Tibial artery (tissue), 4 donors: ENCODE measurements around the gene ARHGAP28.
"Not testable (repeated sequence)": the region's sequence is repeated elsewhere in the genome, so short reads cannot be mapped to it uniquely, and the experiment has no call there.

Experiments
- DNase-seq, 2 donors: peaks; one replicate each; pipeline ENCODE4 v3.0.0-alpha.2; 2019
- H3K27ac ChIP-seq, 2 donors: fragments of 200-600 bp; sonication (generic) in 1 of 2; 1 replicate in 1 of 2; 2 replicates in 1 of 2; pipeline ENCODE4 v1.5.1; 2018 to 2019; ENCODE audit warnings: mild to moderate bottlenecking in 1 of 2
- H3K27me3 ChIP-seq, 2 donors: fragments of 200-600 bp; sonication (generic) in 1 of 2; one replicate each; pipeline versions ENCODE4 v1.5.1 to v1.6.0; 2016 to 2019
- H3K36me3 ChIP-seq, 3 donors: fragments of 200-600 bp; sonication (generic) in 2 of 3; one replicate each; pipeline ENCODE4 v1.5.1; 2016 to 2019; ENCODE audit warnings: mild to moderate bottlenecking in 2 of 3
- H3K4me1 ChIP-seq, 4 donors: fragments of 200-600 bp; sonication (generic) in 2 of 4; 1 replicate in 3 of 4; 2 replicates in 1 of 4; pipeline ENCODE4 v1.5.1; 2016 to 2019
- H3K4me3 ChIP-seq, 2 donors: fragments of 200-600 bp; sonication (generic) in 1 of 2; 1 replicate in 1 of 2; 2 replicates in 1 of 2; pipeline ENCODE4 v1.5.1; 2018 to 2019; ENCODE audit warnings: mild to moderate bottlenecking in 2 of 2
- H3K9me3 ChIP-seq, 3 donors: fragments of 200-600 bp; sonication (generic) in 1 of 3; one replicate each; pipeline ENCODE4 v1.5.1; 2016 to 2019
- intact Hi-C: fragments of 100-400 bp; cut with DNase I; formaldehyde crosslinking; loops from one replicate; pipeline ENCODE4 v1.15.0; 2023; ENCODE audit warnings: low total_unique reads
- TF ChIP-seq, protein P1 (sequence below), 2 experiments: fragments of 200-600 bp in 1 of 2; fragments of 450-650 bp in 1 of 2; IDR thresholded peaks; one replicate each; pipeline ENCODE4 v1.5.1; 2017 to 2019; ENCODE audit warnings: antibody characterized with exemption in 2 of 2, mild to moderate bottlenecking in 1 of 2, moderate library complexity in 1 of 2

Gene ARHGAP28

DNA sequence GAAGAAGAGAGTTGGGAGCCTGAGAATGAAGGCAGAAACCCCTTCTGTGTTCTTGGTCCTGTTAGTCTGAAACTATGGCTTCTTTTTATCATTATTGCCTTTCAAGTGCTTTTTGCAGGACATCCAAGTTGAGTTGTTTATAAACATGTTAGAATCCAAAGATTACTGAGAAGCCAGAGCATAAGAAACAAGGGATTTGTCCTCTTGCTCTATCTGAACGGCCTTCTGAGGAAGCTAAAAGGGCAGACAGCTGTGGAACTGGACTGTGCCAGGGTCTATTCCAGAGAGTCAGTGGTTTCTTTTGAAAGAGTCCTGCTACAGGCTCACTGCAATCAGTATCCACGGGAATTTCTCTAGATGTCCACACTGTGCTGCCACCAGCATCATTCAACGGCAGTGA, 86.6 kb downstream of the ARHGAP28 start:
- Histone ChIP-seq H3K4me1 (no peaks in the 10 kb centered on the region), H3K9me3 (peaks cover 0 to 7% (median 0%) of the 10 kb centered on the region in 3 donors), H3K4me3 (no peak overlapping the region), H3K27me3 (no peaks in the 10 kb centered on the region), H3K27ac (no peak overlapping the region), H3K36me3 (no peaks in the 10 kb centered on the region)
- TF ChIP-seq, protein P1, sequence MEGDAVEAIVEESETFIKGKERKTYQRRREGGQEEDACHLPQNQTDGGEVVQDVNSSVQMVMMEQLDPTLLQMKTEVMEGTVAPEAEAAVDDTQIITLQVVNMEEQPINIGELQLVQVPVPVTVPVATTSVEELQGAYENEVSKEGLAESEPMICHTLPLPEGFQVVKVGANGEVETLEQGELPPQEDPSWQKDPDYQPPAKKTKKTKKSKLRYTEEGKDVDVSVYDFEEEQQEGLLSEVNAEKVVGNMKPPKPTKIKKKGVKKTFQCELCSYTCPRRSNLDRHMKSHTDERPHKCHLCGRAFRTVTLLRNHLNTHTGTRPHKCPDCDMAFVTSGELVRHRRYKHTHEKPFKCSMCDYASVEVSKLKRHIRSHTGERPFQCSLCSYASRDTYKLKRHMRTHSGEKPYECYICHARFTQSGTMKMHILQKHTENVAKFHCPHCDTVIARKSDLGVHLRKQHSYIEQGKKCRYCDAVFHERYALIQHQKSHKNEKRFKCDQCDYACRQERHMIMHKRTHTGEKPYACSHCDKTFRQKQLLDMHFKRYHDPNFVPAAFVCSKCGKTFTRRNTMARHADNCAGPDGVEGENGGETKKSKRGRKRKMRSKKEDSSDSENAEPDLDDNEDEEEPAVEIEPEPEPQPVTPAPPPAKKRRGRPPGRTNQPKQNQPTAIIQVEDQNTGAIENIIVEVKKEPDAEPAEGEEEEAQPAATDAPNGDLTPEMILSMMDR (IDR thresholded peaks at IDR 0.05), result no peak
- intact Hi-C loops, result no loop called here
- no peak for DNase-seq

DNA sequence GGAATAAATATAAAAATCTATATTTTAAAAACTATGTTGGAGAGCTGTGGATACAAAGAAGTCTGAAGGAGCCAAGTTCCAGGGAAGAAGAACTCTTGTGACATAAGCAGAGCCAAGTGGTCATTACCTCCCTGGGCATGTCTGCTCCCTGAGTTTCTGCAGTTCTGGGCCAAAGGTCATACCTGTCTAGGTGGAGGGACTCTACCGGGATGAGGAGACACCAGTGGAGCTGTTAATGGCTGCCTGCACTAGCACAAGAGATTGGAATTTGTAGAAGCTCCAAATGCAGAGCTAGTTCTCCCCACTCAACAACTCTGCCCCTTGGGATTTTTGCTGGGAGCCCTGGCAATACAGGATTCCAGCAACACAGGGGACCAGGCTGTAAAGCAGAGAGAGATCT, 89.8 kb downstream of the ARHGAP28 start:
- Histone ChIP-seq H3K27ac (no peak overlapping the region), H3K27me3 (no peaks in the 10 kb centered on the region), H3K36me3 (no peaks in the 10 kb centered on the region), H3K4me3 (no peak overlapping the region), H3K4me1 (no peaks in the 10 kb centered on the region), H3K9me3 (peaks cover 0 to 4% (median 0%) of the 10 kb centered on the region in 3 donors)
- TF ChIP-seq, protein P1 (IDR thresholded peaks at IDR 0.05), result no peak
- intact Hi-C loops, result no loop called here
- DNase-seq, result no peak

DNA sequence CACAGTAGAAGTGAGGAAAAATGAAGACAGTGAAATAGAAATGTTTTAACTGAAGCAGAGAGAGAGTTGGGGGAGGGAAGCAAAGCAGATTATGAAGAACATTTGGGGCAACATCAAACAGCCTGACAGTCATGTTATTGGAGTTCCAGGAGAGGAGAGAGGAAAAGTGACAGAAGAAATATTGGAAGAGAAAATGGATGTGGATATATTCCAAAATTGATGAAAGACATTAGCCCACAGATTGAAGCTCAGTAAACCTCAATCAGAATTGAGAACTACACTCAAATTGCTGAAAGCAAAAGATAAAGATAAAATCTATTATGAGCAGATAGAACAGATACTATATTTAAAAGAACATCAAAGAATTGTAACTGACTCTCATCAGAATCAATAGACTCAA, 90.8 kb downstream of the ARHGAP28 start:
- intact Hi-C loops, result no loop called here
- no peak for DNase-seq
- H3K27ac ChIP-seq, result no peak overlapping the region

DNA sequence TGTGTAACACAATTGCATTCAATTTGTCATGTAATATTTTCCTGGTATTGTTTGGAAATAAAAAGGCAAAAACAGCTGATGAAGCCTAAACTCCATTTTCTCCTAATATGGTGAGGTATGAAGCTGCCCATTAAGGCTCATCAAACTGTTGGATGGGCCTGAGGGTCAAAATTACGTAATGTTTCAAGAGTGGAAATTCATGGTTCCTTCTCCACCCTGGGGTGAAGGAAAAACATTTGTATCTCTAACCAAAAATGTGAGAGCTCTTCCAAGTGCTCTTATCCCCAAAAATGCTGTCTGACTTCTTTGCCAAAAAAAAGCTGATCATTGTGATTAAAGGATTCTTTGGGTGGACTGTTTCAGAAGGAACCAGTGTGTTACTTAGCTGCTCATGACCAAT, 91.8 kb downstream of the ARHGAP28 start:
- H3K27me3 ChIP-seq, result no peaks in the 10 kb centered on the region
- no peaks in the 10 kb centered on the region for H3K4me1 ChIP-seq
- DNase-seq, result no peak
- H3K9me3 ChIP-seq, result no peaks in the 10 kb centered on the region
- intact Hi-C loops, result no loop called here
- H3K4me3 ChIP-seq, result no peak overlapping the region
- H3K36me3 ChIP-seq, result no peaks in the 10 kb centered on the region
- TF ChIP-seq, protein P1 (IDR thresholded peaks at IDR 0.05), result no peak
- peak overlapping the region in 1 of 2 donors; percentile 19 for H3K27ac ChIP-seq

More for the DNA sequence above, 90.8 kb downstream of the ARHGAP28 start:
- TF ChIP-seq, protein P1 (IDR thresholded peaks at IDR 0.05), result no peak
- no peaks in the 10 kb centered on the region for H3K27me3 ChIP-seq
- H3K4me1 ChIP-seq, result no peaks in the 10 kb centered on the region
- no peaks in the 10 kb centered on the region for H3K36me3 ChIP-seq
- no peaks in the 10 kb centered on the region for H3K9me3 ChIP-seq
- no peak overlapping the region for H3K4me3 ChIP-seq

DNA sequence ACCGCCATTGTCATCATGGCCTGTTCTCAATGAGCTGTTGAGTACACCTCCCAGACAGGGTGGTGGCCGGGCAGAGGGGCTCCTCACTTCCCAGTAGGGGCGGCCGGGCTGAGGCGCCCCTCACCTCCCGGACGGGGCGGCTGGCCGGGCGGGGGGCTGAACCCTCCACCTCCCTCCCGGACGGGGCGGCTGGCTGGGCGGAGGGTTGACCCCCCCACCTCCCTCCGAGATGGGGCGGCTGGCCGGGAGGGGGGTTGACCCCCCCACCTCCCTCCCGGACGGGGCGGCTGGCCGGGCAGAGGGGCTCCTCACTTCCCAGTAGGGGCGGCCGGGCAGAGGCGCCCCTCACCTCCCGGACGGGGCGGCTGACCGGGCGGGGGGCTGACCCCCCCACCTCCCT, 97.6 kb downstream of the ARHGAP28 start:
- H3K36me3 ChIP-seq, DNase-seq, H3K9me3 ChIP-seq, H3K27ac ChIP-seq, H3K4me1 ChIP-seq, intact Hi-C loops, H3K27me3 ChIP-seq, H3K4me3 ChIP-seq: not testable (repeated sequence)

DNA sequence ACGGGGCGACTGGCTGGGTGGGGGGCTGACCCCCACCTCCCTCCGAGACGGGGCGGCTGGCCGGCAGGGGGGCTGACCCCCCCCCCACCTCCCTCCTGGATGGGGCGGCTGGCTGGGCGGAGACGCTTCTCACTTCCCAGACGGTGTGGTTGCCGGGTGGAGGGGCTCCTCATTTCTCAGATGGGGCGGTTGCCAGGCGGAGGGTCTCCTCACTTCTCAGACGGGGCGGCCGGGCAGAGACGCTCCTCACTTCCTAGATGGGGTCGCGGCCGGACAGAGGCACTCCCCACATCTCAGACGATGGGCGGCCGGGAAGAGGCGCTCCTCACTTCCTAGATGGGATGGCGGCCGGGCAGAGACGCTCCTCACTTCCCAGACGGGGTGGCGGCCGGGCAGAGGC, 98.0 kb downstream of the ARHGAP28 start:
- H3K27ac ChIP-seq, H3K36me3 ChIP-seq, DNase-seq, intact Hi-C loops, H3K27me3 ChIP-seq, H3K9me3 ChIP-seq, H3K4me3 ChIP-seq, H3K4me1 ChIP-seq: not testable (repeated sequence)

DNA sequence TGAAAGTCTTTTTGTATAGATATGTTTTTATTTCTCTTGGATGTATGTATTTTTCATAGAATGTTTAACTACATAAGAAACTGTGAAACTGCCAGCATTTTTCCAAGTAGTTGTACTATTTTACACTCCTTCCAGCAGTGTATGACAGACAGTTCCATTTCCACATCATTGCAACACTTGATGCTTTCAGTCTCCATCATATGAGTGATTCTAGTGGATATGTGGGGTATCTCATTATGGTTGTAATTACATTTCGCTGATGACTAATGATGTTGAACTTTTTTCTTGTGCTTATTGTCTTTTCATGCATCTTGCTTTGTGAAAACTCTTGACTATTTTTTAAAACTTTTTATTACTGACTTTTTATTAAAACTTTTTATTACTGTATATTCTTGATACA, 101.4 kb downstream of the ARHGAP28 start:
- TF ChIP-seq, protein P1 (IDR thresholded peaks at IDR 0.05), result no peak
- Histone ChIP-seq H3K36me3 (no peaks in the 10 kb centered on the region), H3K27ac (no peak overlapping the region), H3K9me3 (no peaks in the 10 kb centered on the region), H3K27me3 (no peaks in the 10 kb centered on the region), H3K4me3 (no peak overlapping the region), H3K4me1 (no peaks in the 10 kb centered on the region)
- intact Hi-C loops, result no loop called here
- no peak for DNase-seq
